C4-2B (cell line): ENCODE data around the gene DAP.
"Not testable (repeated sequence)": the region's sequence is repeated elsewhere in the genome, so short reads cannot be mapped to it uniquely, and the experiment has no call there.

Experiments used
- H3K27ac ChIP-seq: fragments of 450-650 bp; 2 replicates; pipeline ENCODE4 v1.5.1; 2017
- ZFX ChIP-seq: fragments of 450-650 bp; IDR thresholded peaks from 2 replicates; pipeline ENCODE4 v1.6.1; 2017
- TF ChIP-seq, protein P1 (sequence below): fragments of 450-650 bp; conservative IDR thresholded peaks from 2 replicates; pipeline ENCODE4 v1.5.1; 2017; ENCODE audit warnings: mild to moderate bottlenecking

The DAP gene

DNA sequence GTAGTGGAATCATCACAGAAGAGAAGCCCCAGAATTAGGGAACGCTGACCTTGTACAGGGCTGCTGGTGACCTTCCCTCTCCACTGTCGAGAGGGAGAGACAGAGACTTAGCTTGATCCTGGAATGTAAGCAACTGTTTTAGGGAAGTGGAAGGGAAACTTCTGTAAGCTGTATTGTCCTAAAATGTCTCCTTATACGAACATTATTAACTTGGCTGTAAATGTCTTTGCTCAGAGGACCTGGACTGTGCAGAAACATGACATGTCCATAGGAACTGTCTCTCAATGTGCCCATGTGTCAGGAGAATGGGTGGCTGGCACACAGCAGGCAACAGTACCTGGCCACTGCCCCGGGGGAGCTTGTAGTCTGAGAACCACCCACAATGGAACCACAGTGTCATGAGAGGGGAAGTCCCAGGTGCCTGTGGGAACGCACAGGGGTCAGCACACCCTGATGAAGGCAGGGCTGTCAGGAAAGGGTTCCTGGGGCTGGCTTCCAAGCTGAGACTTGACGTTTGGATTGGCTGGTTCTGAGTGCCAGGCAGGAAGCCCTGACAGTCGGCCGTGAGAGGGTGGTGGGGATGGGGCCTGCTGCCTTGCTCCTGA lies 34.0 kb downstream of the DAP start:
- H3K27ac ChIP-seq: no peak overlapping the region

DNA sequence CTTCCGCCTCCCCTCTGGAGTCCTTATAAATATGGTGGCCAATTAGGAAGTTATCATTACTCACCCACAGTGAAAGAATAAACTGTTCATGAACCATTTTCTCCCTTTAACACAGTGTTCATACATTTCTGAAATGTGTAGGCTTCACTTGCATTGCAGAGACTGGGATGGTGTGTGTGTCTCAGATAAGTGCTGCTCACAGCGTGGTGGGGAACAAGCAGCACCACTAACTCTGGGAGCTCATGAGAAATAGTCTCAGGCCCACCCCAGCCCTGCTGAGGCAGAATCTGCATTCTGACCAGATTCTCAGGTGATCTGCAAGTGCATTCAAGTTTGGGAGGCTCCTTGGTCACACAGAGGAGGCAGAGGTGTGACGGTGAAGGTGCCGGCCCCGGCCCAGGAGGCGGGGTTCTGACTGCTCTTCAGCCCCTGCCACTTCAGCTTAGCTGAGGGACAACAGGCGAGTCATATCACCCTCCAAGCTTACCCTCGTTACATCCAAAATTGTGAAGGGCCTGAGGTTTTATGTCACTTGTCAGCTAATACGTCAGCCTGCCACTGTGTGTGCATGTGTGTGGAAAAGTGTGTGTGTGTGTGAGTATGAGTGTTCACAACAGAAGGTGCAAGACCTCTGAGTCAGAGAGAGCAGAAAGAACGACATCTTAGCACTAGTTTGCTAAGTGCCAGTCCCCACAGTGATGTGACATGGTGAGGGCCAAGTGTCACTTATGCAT lies 34.7 kb downstream of the DAP start:
- no peak overlapping the region for H3K27ac ChIP-seq
- TF ChIP-seq, protein P1, sequence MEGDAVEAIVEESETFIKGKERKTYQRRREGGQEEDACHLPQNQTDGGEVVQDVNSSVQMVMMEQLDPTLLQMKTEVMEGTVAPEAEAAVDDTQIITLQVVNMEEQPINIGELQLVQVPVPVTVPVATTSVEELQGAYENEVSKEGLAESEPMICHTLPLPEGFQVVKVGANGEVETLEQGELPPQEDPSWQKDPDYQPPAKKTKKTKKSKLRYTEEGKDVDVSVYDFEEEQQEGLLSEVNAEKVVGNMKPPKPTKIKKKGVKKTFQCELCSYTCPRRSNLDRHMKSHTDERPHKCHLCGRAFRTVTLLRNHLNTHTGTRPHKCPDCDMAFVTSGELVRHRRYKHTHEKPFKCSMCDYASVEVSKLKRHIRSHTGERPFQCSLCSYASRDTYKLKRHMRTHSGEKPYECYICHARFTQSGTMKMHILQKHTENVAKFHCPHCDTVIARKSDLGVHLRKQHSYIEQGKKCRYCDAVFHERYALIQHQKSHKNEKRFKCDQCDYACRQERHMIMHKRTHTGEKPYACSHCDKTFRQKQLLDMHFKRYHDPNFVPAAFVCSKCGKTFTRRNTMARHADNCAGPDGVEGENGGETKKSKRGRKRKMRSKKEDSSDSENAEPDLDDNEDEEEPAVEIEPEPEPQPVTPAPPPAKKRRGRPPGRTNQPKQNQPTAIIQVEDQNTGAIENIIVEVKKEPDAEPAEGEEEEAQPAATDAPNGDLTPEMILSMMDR: no peak
- no peak for TF ChIP-seq ZFX

More for the DNA sequence above, 34.0 kb downstream of the DAP start:
- TF ChIP-seq ZFX: no peak
- TF ChIP-seq, protein P1: no peak

DNA sequence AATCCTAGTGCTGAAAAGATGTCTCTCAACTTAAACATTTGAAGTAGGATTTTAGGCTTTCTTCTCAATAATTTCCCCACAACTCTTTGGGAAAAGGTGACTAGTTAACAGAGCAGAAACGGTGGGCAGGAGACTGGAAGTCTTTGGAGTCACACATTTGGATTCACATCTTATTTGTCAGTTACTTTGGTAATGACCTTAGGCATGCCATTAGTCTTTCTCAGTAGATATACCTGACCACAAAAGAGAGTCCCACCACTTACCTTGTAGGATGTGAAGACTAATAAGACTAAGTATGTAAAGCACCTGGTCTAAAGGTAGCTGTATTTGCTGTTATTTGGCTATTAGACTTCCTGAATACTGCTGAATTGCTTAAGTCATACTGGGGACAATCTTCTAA lies 35.4 kb downstream of the DAP start:
- TF ChIP-seq, protein P1: no peak
- TF ChIP-seq ZFX: no peak
- H3K27ac ChIP-seq: no peak overlapping the region

DNA sequence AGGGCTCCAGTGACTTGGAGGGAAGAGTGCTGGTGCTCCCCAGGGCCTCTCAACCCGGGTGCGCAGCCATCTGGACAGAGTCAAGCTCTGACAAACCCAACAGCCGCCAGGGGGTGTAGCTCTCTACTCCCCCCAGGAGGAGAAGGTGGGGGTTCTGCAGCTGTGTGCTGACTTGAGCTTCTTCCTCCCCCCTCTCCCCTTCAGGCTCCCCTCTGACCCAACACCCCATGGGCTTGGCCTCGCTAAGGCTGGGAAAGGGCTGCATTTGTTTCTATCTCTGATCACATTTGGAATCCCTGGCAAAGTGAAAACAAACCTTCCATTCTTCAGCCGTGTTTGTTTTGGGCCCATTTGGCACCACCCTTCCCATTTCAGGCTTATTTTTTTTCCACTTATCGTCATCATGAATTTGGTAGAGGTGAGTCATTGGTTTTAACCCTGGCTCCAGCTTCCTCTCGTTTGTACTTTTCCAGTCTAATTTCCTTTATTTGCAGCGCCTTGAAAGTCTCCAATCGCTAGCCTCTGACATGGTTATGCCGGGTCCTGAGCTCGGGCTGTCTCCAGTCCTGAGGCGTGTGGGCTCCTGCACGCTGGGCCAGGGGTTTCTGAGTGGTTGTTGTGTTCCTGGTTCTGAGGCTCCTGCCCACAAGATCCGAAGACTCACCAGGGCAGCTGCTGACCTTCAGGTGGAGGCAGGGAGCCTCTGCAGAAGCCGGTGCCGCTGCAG lies 36.1 kb downstream of the DAP start:
- no peak for TF ChIP-seq ZFX
- TF ChIP-seq, protein P1: no peak

DNA sequence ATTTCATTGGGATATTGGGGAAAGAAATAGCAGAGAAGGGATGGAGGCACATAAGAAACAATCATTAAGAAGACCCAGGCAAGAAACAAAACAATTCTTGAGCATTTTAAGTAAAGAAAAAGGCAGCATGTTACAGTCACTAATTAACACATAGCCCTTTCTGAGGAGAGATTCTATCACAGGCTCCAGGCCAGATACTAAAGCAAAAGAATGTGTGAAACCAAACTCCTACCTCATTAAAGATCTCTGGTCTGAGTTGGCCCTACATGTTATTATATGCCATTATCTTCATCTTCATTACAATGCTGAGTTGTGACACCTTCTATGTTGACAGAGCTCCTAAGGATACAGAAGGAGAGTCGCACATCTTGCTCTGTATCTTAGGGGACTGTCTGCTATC lies 37.5 kb downstream of the DAP start:
- no peak for TF ChIP-seq ZFX
- TF ChIP-seq, protein P1: no peak
- H3K27ac ChIP-seq: no peak overlapping the region

More for the DNA sequence above, 36.1 kb downstream of the DAP start:
- H3K27ac ChIP-seq: no peak overlapping the region

DNA sequence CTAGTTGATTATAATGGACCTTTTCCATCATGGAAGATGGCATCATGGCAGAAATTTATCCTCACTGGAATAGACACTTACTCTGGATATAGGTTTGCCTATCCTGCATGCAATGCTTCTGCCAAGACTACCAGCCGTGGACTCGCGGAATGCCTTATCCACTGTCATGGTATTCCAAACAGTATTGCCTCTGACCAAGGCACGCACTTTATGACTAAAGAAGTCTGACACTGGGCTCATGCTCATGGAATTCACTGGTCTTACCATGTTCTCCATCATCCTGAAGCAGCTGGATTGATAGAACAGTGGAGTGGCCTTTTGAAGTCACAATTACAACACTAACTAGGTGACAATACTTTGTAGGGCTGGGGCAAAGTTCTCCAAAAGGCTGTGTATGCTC lies 40.3 kb downstream of the DAP start:
- H3K27ac ChIP-seq: not testable (repeated sequence)

DNA sequence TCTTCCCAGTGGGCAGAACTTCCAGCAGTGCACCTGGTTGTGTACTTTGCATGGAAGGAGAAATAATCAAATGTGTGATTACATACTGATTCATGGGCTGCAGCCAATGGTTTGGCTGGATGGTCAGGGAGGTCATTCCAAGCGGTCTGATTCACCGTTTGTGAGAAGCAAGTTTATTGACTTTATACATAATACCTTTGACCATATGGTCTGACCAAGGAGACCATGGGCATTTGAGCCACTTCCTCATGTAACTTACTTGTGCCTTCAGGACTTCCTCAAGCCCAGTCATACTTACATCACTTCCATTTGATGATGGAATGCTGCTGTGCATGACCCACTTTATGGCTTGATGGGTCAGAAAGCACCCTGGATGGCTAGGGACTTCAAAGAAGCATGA lies 41.1 kb downstream of the DAP start:
- no peak overlapping the region for H3K27ac ChIP-seq
- TF ChIP-seq, protein P1: no peak
- TF ChIP-seq ZFX: no peak

DNA sequence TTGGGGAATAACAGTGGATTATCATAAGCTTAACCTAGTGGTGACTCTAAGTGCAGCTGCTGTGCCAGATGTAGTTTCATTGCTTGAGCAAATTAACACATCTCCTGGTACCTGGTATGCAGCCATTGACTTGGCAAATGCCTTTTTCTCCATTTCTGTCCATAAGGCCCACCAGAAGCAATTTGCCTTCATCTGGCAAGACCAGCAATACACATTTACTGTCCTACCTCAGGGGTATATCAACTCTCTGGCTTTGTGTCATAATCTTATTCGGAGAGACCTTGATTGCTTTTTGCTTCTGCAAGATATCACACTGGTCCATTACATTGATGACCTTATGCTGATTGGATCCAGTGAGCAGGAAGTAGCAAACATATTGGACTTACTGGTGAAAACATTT lies 42.4 kb downstream of the DAP start:
- H3K27ac ChIP-seq: not testable (repeated sequence)

DNA sequence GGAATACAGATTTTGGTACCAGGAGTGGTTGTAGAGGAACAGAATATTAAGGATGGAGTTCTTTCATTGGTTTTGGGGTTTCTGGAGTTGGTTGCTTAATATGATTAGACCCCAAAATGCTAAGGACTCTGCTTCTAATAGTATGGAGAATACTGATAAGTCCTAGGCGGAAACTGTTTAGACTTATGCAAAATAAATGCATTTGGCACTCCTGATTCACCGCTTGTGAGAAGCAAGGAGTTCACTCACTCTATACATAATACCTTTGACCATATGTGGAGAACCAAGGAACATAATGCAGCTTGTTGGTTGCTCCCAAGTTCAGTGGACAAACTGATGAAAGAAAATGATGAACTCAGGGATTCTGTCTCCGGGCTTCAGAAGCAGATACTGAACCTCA lies 44.2 kb downstream of the DAP start:
- H3K27ac ChIP-seq: not testable (repeated sequence)
